Liver (tissue), 9 donors: ENCODE data around the gene ABLIM2. TPM values are rescaled to one million over a fixed set of nuclear protein-coding genes. Genes with fewer than 3 reads are reported as not detected.

Experiments used
- DNase-seq: peaks from one replicate; pipeline ENCODE4 v3.0.0-alpha.2; 2017; ENCODE audit warnings: low spot score
- H3K27ac ChIP-seq, 2 donors: one replicate each; pipeline ENCODE4 v1.7.0; 2013; ENCODE audit warnings: inconsistent platforms in 2 of 2, low read length in 2 of 2, control low read depth in 1 of 2, low read depth in 1 of 2, mild to moderate bottlenecking in 1 of 2
- H3K27me3 ChIP-seq, 4 donors: one replicate each; pipeline versions ENCODE4 v1.6.1 to v1.7.0; 2013; ENCODE audit warnings: low read length in 3 of 4, inconsistent platforms in 1 of 4, mild to moderate bottlenecking in 1 of 4, moderate library complexity in 1 of 4; ENCODE audit not compliant: control insufficient read depth in 4 of 4, insufficient read depth in 4 of 4
- H3K36me3 ChIP-seq, 4 donors: one replicate each; pipeline versions ENCODE4 v1.6.1 to v1.7.0; 2013; ENCODE audit warnings: low read length in 3 of 4, mild to moderate bottlenecking in 3 of 4, low read depth in 1 of 4, moderate library complexity in 1 of 4; ENCODE audit not compliant: control insufficient read depth in 4 of 4, insufficient read depth in 3 of 4
- H3K4me1 ChIP-seq, 4 donors: one replicate each; pipeline versions ENCODE4 v1.6.1 to v1.7.0; 2013; ENCODE audit warnings: low read length in 3 of 4, mild to moderate bottlenecking in 3 of 4, moderate library complexity in 1 of 4; ENCODE audit not compliant: control insufficient read depth in 4 of 4, insufficient read depth in 4 of 4
- H3K4me3 ChIP-seq, 3 donors: one replicate each; pipeline versions ENCODE4 v1.6.1 to v1.7.0; 2013; ENCODE audit warnings: low read length in 3 of 3, control low read depth in 1 of 3, low read depth in 1 of 3, mild to moderate bottlenecking in 1 of 3
- H3K9ac ChIP-seq, 2 donors: one replicate each; pipeline ENCODE4 v1.7.0; 2013; ENCODE audit warnings: low read length in 2 of 2, mild to moderate bottlenecking in 2 of 2, moderate library complexity in 2 of 2, control low read depth in 1 of 2, low read depth in 1 of 2
- H3K9me3 ChIP-seq, 4 donors: one replicate each; pipeline versions ENCODE4 v1.6.1 to v1.7.0; 2013; ENCODE audit warnings: low read length in 3 of 4; ENCODE audit not compliant: control insufficient read depth in 4 of 4
- EGR1 ChIP-seq, 2 donors: IDR thresholded peaks; 2 replicates each; pipeline ENCODE4 v1.6.1; 2016 to 2018; ENCODE audit warnings: antibody characterized with exemption in 2 of 2, low read depth in 2 of 2
- FOXA1 ChIP-seq: IDR thresholded peaks from 2 replicates; pipeline ENCODE4 v1.6.1; 2016; ENCODE audit warnings: antibody characterized with exemption
- FOXA2 ChIP-seq: IDR thresholded peaks from 2 replicates; pipeline ENCODE4 v1.6.1; 2016; ENCODE audit warnings: antibody characterized with exemption
- HNF4A ChIP-seq, 2 donors: conservative IDR thresholded peaks; 2 replicates each; pipeline ENCODE4 v1.6.1; 2016; ENCODE audit warnings: antibody characterized with exemption in 2 of 2, mild to moderate bottlenecking in 2 of 2
- HNF4G ChIP-seq: IDR thresholded peaks from 2 replicates; pipeline ENCODE4 v1.6.1; 2016; ENCODE audit warnings: antibody characterized with exemption
- JUND ChIP-seq, 2 donors: IDR thresholded peaks; 2 replicates each; pipeline ENCODE4 v1.6.1; 2016; ENCODE audit warnings: antibody characterized with exemption in 2 of 2
- NR2F2 ChIP-seq: IDR thresholded peaks from 2 replicates; pipeline ENCODE4 v1.6.1; 2016; ENCODE audit warnings: antibody characterized with exemption
- RAD21 ChIP-seq, 2 donors: IDR thresholded peaks; 2 replicates each; pipeline ENCODE4 v1.6.1; 2016; ENCODE audit warnings: antibody characterized with exemption in 2 of 2, mild to moderate bottlenecking in 2 of 2
- RXRA ChIP-seq, 2 donors: IDR thresholded peaks; 2 replicates each; pipeline ENCODE4 v1.6.1; 2017 to 2018; ENCODE audit warnings: antibody characterized with exemption in 2 of 2, mild to moderate bottlenecking in 1 of 2
- SP1 ChIP-seq: IDR thresholded peaks from 2 replicates; pipeline ENCODE4 v1.6.1; 2018; ENCODE audit warnings: antibody characterized with exemption, mild to moderate bottlenecking
- TAF1 ChIP-seq: conservative IDR thresholded peaks from 2 replicates; pipeline ENCODE4 v1.6.1; 2016; ENCODE audit warnings: antibody characterized with exemption, mild to moderate bottlenecking
- YY1 ChIP-seq: IDR thresholded peaks from 2 replicates; pipeline ENCODE4 v1.6.1; 2016; ENCODE audit warnings: antibody characterized with exemption, mild to moderate bottlenecking
- WGBS: extraction: QIAGEN DNeasy Blood & Tissue Kit; methylation state at CpG from one replicate; pipeline ENCODE4 v1.1.7; 2013; 5-methylcytosine and 5-hydroxymethylcytosine counted together
- polyA plus RNA-seq, 2 donors: library from polyadenylated mRNA; stranded (reverse) in 1 of 2; unstranded in 1 of 2; fragments of 200-250 nt in 1 of 2; fragments of >200 nt in 1 of 2; fragmentation: Nextera tagmentation in 1 of 2; extraction: Ambion mirVana in 1 of 2; gene quantifications; one replicate each; pipeline versions ENCODE4 v1.2.1 to v1.2.3, GENCODE V29; 2013 to 2015
- total RNA-seq, 2 donors: library from RNA; depleted of rRNA; stranded (reverse); fragments of >200 nt; gene quantifications; one replicate each; pipeline ENCODE4 v1.2.3, GENCODE V29; 2014
- TF ChIP-seq, protein P1 (sequence below): IDR thresholded peaks from 2 replicates; pipeline ENCODE4 v1.6.1; 2016; ENCODE audit warnings: antibody characterized with exemption
- TF ChIP-seq, protein P2 (sequence below): IDR thresholded peaks from 2 replicates; pipeline ENCODE4 v1.6.1; 2016; ENCODE audit warnings: antibody characterized with exemption
- TF ChIP-seq, protein P3 (sequence below): IDR thresholded peaks from 2 replicates; pipeline ENCODE4 v1.6.1; 2016; ENCODE audit warnings: antibody characterized with exemption, mild to moderate bottlenecking
- TF ChIP-seq, protein P4 (sequence below): IDR thresholded peaks from 2 replicates; pipeline ENCODE4 v1.6.1; 2016; ENCODE audit warnings: antibody characterized with exemption
- TF ChIP-seq, protein P5 (sequence below): fragments of 150-350 bp; IDR thresholded peaks from 2 replicates; pipeline ENCODE4 v1.5.1; 2017; ENCODE audit warnings: improper control_type of control experiment, low read depth, low read length; ENCODE audit not compliant: missing input control
- donor health status: healthy.
- donor health status: healthy.
- donor health status: healthy.
- donor health status: healthy.
- donor health status: healthy.

ABLIM2 gene
- total and polyA plus RNA-seq, 4 donors, result 0.75 to 2.5 (median 0.93) TPM

DNA sequence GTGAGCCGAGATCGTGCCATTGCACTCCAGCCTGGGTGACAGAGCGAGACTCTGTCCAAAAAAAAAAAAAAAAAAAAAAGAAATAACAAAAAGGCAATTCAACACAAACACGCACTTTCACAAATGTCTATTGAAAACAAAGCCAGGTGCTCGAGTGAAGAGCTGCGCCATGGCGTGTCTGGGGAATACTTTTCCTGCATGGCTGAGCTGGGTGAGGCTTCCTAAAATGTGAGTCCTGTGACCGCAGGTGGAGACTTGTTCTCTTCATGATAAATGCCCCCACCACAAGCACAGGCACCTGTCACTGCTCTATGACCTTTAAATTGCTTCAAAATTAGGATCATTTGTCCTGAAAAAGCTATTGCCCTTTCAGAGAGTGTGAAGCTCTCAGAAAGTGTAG is 4.0 kb upstream of the ABLIM2 start:
- H3K4me3 ChIP-seq, result no peak overlapping the region
- TF ChIP-seq HNF4G (no peak), JUND (IDR thresholded peaks at IDR 0.05) (no peak), NR2F2 (no peak), FOXA1 (no peak), RXRA (IDR thresholded peaks at IDR 0.05) (no peak), SP1 (no peak), HNF4A (conservative IDR thresholded peaks at IDR 0.05) (no peak), TAF1 (no peak), YY1 (no peak), FOXA2 (no peak), RAD21 (IDR thresholded peaks at IDR 0.05) (no peak), EGR1 (IDR thresholded peaks at IDR 0.05; ENCODE audit: low read depth in 2 of 2) (no peak)
- TF ChIP-seq, protein P1, sequence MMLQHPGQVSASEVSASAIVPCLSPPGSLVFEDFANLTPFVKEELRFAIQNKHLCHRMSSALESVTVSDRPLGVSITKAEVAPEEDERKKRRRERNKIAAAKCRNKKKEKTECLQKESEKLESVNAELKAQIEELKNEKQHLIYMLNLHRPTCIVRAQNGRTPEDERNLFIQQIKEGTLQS, result no peak
- TF ChIP-seq, protein P2, sequence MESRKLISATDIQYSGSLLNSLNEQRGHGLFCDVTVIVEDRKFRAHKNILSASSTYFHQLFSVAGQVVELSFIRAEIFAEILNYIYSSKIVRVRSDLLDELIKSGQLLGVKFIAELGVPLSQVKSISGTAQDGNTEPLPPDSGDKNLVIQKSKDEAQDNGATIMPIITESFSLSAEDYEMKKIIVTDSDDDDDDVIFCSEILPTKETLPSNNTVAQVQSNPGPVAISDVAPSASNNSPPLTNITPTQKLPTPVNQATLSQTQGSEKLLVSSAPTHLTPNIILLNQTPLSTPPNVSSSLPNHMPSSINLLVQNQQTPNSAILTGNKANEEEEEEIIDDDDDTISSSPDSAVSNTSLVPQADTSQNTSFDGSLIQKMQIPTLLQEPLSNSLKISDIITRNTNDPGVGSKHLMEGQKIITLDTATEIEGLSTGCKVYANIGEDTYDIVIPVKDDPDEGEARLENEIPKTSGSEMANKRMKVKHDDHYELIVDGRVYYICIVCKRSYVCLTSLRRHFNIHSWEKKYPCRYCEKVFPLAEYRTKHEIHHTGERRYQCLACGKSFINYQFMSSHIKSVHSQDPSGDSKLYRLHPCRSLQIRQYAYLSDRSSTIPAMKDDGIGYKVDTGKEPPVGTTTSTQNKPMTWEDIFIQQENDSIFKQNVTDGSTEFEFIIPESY, result no peak
- TF ChIP-seq, protein P3, sequence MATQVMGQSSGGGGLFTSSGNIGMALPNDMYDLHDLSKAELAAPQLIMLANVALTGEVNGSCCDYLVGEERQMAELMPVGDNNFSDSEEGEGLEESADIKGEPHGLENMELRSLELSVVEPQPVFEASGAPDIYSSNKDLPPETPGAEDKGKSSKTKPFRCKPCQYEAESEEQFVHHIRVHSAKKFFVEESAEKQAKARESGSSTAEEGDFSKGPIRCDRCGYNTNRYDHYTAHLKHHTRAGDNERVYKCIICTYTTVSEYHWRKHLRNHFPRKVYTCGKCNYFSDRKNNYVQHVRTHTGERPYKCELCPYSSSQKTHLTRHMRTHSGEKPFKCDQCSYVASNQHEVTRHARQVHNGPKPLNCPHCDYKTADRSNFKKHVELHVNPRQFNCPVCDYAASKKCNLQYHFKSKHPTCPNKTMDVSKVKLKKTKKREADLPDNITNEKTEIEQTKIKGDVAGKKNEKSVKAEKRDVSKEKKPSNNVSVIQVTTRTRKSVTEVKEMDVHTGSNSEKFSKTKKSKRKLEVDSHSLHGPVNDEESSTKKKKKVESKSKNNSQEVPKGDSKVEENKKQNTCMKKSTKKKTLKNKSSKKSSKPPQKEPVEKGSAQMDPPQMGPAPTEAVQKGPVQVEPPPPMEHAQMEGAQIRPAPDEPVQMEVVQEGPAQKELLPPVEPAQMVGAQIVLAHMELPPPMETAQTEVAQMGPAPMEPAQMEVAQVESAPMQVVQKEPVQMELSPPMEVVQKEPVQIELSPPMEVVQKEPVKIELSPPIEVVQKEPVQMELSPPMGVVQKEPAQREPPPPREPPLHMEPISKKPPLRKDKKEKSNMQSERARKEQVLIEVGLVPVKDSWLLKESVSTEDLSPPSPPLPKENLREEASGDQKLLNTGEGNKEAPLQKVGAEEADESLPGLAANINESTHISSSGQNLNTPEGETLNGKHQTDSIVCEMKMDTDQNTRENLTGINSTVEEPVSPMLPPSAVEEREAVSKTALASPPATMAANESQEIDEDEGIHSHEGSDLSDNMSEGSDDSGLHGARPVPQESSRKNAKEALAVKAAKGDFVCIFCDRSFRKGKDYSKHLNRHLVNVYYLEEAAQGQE, result no peak
- TF ChIP-seq, protein P4, sequence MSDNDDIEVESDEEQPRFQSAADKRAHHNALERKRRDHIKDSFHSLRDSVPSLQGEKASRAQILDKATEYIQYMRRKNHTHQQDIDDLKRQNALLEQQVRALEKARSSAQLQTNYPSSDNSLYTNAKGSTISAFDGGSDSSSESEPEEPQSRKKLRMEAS, result no peak
- TF ChIP-seq, protein P5, sequence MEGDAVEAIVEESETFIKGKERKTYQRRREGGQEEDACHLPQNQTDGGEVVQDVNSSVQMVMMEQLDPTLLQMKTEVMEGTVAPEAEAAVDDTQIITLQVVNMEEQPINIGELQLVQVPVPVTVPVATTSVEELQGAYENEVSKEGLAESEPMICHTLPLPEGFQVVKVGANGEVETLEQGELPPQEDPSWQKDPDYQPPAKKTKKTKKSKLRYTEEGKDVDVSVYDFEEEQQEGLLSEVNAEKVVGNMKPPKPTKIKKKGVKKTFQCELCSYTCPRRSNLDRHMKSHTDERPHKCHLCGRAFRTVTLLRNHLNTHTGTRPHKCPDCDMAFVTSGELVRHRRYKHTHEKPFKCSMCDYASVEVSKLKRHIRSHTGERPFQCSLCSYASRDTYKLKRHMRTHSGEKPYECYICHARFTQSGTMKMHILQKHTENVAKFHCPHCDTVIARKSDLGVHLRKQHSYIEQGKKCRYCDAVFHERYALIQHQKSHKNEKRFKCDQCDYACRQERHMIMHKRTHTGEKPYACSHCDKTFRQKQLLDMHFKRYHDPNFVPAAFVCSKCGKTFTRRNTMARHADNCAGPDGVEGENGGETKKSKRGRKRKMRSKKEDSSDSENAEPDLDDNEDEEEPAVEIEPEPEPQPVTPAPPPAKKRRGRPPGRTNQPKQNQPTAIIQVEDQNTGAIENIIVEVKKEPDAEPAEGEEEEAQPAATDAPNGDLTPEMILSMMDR, result no peak
- H3K4me1 ChIP-seq, result peaks cover 8 to 24% (median 17%) of the 10 kb centered on the region in 4 donors
- no peaks in the 10 kb centered on the region for H3K9me3 ChIP-seq
- no peaks in the 10 kb centered on the region for H3K36me3 ChIP-seq
- no peak overlapping the region for H3K27ac ChIP-seq
- no peaks in the 10 kb centered on the region for H3K27me3 ChIP-seq
- H3K9ac ChIP-seq, result no peak overlapping the region
- WGBS, result 92% methylated on average over 8 of the region's 8 CpGs
- no peak for DNase-seq

DNA sequence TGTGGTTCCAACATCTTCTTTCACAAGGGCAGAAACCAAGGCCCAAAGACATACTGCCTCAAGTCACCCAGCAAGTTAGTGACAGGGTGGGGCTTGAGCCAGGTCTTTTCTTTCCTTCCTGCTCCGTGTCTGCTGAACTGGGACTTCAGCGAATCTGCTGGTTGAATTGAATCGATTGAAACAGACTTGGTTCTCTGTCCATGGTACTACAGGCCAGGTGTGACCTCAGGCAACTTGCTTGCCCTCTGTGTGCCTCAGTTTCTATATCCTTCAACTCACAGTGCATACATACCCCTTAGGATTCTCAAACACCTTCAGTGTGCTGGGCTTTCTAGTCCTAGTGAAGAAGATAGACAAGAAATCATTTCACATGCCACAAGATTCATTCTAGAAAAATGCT is 2.0 kb upstream of the ABLIM2 start:
- H3K9ac ChIP-seq, result no peak overlapping the region
- peaks cover 8 to 25% (median 17%) of the 10 kb centered on the region in 4 donors for H3K4me1 ChIP-seq
- H3K27me3 ChIP-seq, result no peaks in the 10 kb centered on the region
- H3K4me3 ChIP-seq, result no peak overlapping the region
- TF ChIP-seq, protein P3, result peak; percentile 96
- TF ChIP-seq, protein P4, result no peak
- H3K36me3 ChIP-seq, result no peaks in the 10 kb centered on the region
- WGBS, result 55% methylated on average over 3 of the region's 3 CpGs
- DNase-seq, result no peak
- no peaks in the 10 kb centered on the region for H3K9me3 ChIP-seq
- H3K27ac ChIP-seq, result no peak overlapping the region
